HG03175 (cell line): ENCODE results near the gene ZNF560.

Experiments
- ATAC-seq: cut with Tn5 transposase; IDR thresholded peaks from one replicate; pipeline ENCODE4 v1.9.1; 2021; ENCODE audit warnings: mild to moderate bottlenecking, moderate library complexity; ENCODE audit not compliant: unreplicated experiment

ZNF560 gene

DNA sequence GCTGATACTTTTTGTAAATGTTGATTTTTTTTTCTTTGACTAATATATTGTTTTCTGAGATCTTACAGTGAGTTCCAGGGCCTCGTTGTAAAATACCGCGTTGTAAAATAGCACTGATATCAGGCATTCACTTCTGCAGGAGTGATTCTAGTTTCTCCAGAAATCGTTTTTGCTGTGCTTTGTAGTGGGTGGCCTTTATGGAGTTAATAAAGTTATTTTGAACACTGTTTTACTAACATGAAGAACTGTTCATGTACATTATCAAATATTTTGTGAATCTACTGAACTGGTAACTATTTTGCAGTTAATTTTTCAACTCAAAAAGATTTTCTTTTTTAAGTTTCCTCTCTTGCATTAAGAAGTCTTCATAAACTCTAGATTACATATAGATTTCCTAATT is 62.1 kb downstream of the ZNF560 start:
- ATAC-seq = no peak

DNA sequence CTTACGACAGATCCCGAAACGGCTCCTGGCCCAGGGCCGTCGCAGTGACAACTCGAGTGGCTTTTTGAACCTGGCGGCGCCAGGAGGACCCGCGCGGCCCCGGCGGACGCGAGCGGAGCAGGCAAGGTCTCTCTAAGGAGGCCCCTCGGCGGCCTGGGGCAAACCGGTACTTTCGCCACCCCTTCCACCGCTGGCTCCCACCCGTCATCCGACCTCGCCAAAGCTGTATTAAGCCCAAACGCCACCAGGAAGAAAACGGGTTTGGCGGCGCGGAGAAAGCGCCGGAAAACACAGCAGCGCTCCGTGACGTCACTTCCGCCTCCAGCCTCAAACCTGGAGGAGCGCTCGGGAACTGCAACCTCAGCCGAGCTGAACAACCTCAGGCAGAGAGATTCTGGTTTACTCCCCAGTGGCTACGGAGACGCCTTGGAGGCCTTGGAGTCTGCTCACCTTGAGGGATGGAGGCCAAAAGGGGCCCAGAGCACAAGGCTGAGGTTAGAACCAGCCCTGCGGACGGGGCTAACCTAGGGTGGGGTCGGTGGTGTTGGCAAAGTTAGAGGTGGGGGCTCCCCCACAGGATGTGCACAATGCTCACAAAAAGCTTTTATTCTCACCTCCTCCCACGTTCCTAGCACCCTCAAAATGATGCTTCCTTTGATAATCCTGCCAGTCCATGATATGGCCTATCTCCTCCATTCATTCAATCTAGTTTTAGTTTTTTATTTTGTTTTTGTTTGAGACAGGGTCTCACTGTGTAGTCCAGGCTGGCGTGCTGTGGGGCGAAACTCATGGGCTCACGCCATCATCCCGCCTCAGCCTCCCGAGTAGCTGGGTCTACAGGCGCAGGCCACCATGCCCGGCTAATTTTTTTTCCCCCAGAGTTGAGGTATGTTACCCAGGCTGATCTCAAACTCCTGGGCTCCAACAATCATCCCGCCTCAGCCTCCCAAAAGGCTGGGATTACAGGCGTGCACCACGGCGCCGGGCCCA is 62.8 kb downstream of the ZNF560 start, which contains the start of gene ZNF266:
ZNF266 (minus strand) TSS at position 295 of the 990 bp plus-strand sequence. CDS start 15,484 bp downstream, outside the sequence.
- ATAC-seq = peak; percentile 90

DNA sequence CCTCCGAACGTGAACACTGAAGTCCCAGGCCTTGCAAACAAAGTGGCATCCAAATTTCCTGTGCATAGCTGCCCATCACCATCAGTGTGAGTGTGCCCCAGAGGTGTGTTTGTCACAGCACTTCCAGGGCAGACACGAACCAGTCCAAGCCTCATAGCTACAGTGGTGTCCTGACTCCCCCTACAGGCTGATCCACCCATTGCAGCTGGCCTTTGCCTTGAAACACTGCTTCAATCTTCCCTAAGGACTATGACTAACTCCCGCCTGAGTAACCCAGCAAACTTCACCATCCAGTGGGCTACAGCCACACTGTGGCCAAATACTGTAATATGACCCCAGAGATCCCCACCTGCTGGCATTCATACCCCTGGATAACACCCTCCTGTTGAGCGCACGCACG is 66.9 kb downstream of the ZNF560 start:
- ATAC-seq = no peak

DNA sequence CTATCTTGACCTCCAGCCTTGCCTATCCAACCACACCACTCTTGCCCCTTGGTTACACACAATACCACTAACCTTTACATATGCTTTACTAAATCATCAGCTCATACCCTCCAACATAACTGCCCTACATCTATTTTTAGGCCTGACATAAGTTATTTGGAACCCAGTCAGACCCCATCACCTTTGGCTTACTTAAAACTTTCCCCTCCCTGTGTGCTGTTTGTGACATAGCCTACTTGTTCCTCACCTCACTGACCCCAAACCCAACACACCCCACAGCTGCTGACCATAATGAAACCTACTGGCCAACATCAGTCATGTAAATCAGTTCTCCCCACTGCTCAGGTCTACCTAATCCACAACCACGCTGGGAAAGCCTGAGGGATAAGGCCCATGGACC is 68.0 kb downstream of the ZNF560 start:
- no peak for ATAC-seq

DNA sequence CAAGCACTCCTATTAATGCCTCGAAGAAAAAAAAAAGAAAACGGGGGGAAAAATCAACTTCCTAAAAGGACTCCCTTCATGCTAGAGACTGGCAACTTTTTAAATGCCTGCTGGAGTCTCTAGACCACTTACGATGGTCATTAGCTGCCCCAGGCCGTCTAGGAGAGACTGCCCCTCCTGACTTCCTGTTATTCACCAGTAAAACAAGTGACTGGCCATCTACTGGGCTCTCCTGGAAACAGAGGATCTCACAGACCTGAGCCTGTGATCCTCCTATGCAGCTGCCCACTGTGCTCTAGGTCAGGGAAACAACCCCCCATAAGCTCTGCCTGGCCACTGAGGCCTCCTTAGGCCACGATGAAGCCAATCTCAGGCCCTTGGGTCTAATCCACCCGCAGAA is 70.5 kb downstream of the ZNF560 start:
- ATAC-seq = no peak
